Neural progenitor cell (in vitro differentiated cells): ENCODE results near the gene UCHL5. TPM values are rescaled to one million over a fixed set of nuclear protein-coding genes. Genes with fewer than 3 reads are reported as not detected.

Source experiments
- DNase-seq: peaks from one replicate; pipeline ENCODE4 v3.0.0-alpha.2; 2016; ENCODE audit warnings: low spot score
- H2AFZ ChIP-seq: fragments of 200-600 bp; sonication (generic); replicated peaks from 2 replicates; pipeline ENCODE4 v1.6.1; 2016; ENCODE audit warnings: antibody characterized with exemption
- H3F3A ChIP-seq: fragments of 200-600 bp; sonication (generic); 2 replicates; pipeline ENCODE4 v1.6.1; 2016; ENCODE audit warnings: antibody characterized with exemption, low read depth
- H3K27ac ChIP-seq: fragments of 200-600 bp; sonication (generic); 2 replicates; pipeline ENCODE4 v1.5.1; 2016; ENCODE audit warnings: mild to moderate bottlenecking
- H3K27me3 ChIP-seq: fragments of 200-600 bp; sonication (generic); 2 replicates; pipeline ENCODE4 v1.6.1; 2016; ENCODE audit warnings: mild to moderate bottlenecking, moderate library complexity
- H3K36me3 ChIP-seq: fragments of 200-600 bp; sonication (generic); 2 replicates; pipeline ENCODE4 v1.5.1; 2016
- H3K4me1 ChIP-seq: fragments of 200-600 bp; sonication (generic); 2 replicates; pipeline ENCODE4 v1.6.1; 2016; ENCODE audit warnings: mixed run types
- H3K4me2 ChIP-seq: fragments of 200-600 bp; sonication (generic); 2 replicates; pipeline ENCODE4 v1.6.1; 2016
- H3K4me3 ChIP-seq: fragments of 200-600 bp; sonication (generic); 2 replicates; pipeline ENCODE4 v1.5.1; 2016
- H3K79me2 ChIP-seq: fragments of 200-600 bp; sonication (generic); 2 replicates; pipeline ENCODE4 v1.6.1; 2016; ENCODE audit warnings: low read depth
- H3K9ac ChIP-seq: fragments of 200-600 bp; sonication (generic); 2 replicates; pipeline ENCODE4 v1.6.1; 2016
- H3K9me3 ChIP-seq: fragments of 200-600 bp; sonication (generic); 2 replicates; pipeline ENCODE4 v1.5.1; 2016; ENCODE audit warnings: low read depth
- H4K20me1 ChIP-seq: fragments of 200-600 bp; sonication (generic); 2 replicates; pipeline ENCODE4 v1.6.1; 2016; ENCODE audit warnings: low read depth
- H3K27ac Mint-ChIP-seq: 3 replicates; pipeline ENCODE4 v1.8.0; 2021; ENCODE audit warnings: mixed read lengths
- H3K27me3 Mint-ChIP-seq: 2 replicates; pipeline ENCODE4 v1.8.0; 2022; ENCODE audit warnings: low read depth, mild to moderate bottlenecking, inconsistent platforms, moderate library complexity, mixed read lengths; ENCODE audit not compliant: insufficient read depth
- H3K36me3 Mint-ChIP-seq: 3 replicates; pipeline ENCODE4 v1.8.0; 2021; ENCODE audit warnings: mixed read lengths
- H3K4me1 Mint-ChIP-seq: 3 replicates; pipeline ENCODE4 v1.8.0; 2021; ENCODE audit warnings: mixed read lengths
- H3K4me3 Mint-ChIP-seq: 3 replicates; pipeline ENCODE4 v1.8.0; 2021; ENCODE audit warnings: mild to moderate bottlenecking, moderate library complexity, mixed read lengths
- H3K9me3 Mint-ChIP-seq: 3 replicates; pipeline ENCODE4 v1.8.0; 2020; ENCODE audit warnings: mixed read lengths
- EZH2 ChIP-seq: fragments of 200-600 bp; sonication (generic); IDR thresholded peaks from 2 replicates; pipeline ENCODE4 v1.6.1; 2017; ENCODE audit warnings: antibody characterized with exemption, mild to moderate bottlenecking, moderate library complexity
- EZH2phosphoT487 ChIP-seq: fragments of 200-600 bp; sonication (generic); IDR thresholded peaks from 2 replicates; pipeline ENCODE4 v1.6.1; 2017; ENCODE audit warnings: antibody characterized with exemption
- total RNA-seq: library from RNA; depleted of rRNA; stranded (reverse); fragments of >200 nt; gene quantifications from 2 replicates; pipeline ENCODE4 v1.2.3, GENCODE V29; 2015; ENCODE audit warnings: low replicate concordance
- TF ChIP-seq, protein P1 (sequence below): fragments of 200-600 bp; sonication (generic); IDR thresholded peaks from 2 replicates; pipeline ENCODE4 v1.5.1; 2017; ENCODE audit warnings: antibody characterized with exemption, mild to moderate bottlenecking

The UCHL5 gene
- total RNA-seq, 1 donor from 2014 or later, result 49.4 TPM

DNA sequence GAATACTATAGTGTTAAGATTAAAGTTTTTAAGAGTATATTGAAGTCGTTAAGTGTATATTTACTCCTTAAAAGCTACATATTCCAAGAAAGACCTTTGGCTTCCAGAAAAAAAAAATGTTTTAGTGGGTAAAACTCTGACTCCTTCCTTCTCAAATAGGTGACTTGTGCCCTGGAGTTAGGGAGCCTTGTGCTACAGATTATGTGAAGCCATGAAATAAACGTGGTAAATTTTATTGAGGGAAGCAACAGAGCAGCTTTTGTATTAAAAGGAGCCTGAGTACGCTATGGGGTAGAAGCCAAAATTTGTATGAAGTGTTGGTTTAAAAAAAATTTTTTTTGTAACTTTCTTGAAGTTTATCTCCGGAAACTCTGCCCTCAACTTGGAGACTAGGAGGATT, 1.2 kb upstream of the UCHL5 start:
- peak overlapping the region; percentile 78 for H3K4me3 ChIP-seq
- H3K4me3 Mint-ChIP-seq, result peak overlapping the region; percentile 99
- H3K27ac Mint-ChIP-seq, result peak overlapping the region; percentile 31
- H3K27ac ChIP-seq, result peak overlapping the region; percentile 96
- no peaks in the 10 kb centered on the region for H3K27me3 ChIP-seq
- peak overlapping the region; percentile 38 for H2AFZ ChIP-seq
- peaks cover 49% of the 10 kb centered on the region for H4K20me1 ChIP-seq
- peaks cover 6% of the 10 kb centered on the region for H3K27me3 Mint-ChIP-seq
- H3K4me1 Mint-ChIP-seq, result peaks cover 23% of the 10 kb centered on the region
- peaks cover 13% of the 10 kb centered on the region for H3F3A ChIP-seq
- H3K4me1 ChIP-seq, result peaks cover 10% of the 10 kb centered on the region
- peaks cover 8% of the 10 kb centered on the region for H3K9me3 Mint-ChIP-seq
- H3K9ac ChIP-seq, result peak overlapping the region; percentile 86
- TF ChIP-seq, protein P1, sequence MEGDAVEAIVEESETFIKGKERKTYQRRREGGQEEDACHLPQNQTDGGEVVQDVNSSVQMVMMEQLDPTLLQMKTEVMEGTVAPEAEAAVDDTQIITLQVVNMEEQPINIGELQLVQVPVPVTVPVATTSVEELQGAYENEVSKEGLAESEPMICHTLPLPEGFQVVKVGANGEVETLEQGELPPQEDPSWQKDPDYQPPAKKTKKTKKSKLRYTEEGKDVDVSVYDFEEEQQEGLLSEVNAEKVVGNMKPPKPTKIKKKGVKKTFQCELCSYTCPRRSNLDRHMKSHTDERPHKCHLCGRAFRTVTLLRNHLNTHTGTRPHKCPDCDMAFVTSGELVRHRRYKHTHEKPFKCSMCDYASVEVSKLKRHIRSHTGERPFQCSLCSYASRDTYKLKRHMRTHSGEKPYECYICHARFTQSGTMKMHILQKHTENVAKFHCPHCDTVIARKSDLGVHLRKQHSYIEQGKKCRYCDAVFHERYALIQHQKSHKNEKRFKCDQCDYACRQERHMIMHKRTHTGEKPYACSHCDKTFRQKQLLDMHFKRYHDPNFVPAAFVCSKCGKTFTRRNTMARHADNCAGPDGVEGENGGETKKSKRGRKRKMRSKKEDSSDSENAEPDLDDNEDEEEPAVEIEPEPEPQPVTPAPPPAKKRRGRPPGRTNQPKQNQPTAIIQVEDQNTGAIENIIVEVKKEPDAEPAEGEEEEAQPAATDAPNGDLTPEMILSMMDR, result no peak
- TF ChIP-seq EZH2phosphoT487 (no peak), EZH2 (no peak)
- peaks cover 92% of the 10 kb centered on the region for H3K79me2 ChIP-seq
- H3K4me2 ChIP-seq, result peak overlapping the region; percentile 98
- peaks cover 17% of the 10 kb centered on the region for H3K36me3 Mint-ChIP-seq
- no peaks in the 10 kb centered on the region for H3K36me3 ChIP-seq
- DNase-seq, result no peak
- H3K9me3 ChIP-seq, result no peaks in the 10 kb centered on the region

- H3K4me3 Mint-ChIP-seq, result peak overlapping the region; percentile 99
These were observed 899 bp upstream of the UCHL5 start for GRCh38 chr1:193060115-193060403.

DNA sequence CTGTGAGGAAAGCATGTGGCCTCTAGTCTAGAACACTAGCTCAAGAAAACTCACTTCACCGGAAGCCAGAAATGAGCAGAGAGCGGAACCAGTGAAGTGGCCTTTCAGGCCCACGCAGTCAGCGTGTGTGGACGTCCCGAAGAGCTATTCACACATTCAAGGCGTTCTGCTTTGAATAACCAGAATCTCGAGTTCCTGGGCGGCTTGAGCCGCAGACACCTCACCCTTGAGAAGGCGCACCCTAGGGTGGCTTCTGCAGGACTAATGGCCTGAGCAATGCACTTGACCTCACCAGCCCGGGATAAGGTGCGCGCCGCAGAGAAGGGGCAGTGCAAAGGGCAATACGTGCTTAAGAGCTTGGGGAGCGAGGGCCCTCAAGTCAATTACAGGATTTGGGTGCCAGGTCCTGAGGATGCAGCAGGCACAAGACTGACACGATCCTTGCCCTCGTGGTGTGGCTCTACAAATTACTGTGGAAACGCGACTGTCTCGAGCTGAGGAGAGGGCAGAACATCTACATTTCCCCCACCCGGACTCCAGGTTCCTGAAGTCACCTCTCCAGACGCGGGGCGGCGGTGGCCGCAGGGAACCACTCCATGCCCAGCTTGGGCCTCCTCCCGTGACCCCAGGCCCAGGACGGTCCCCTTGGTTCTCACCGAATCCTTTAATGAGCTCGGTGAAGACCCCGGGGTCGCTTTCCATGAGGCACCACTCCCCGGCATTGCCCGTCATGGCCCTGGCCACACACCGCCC, 455 bp downstream of the UCHL5 start:
- no peak for DNase-seq
- Mint-ChIP-seq H3K4me1 (peaks cover 23% of the 10 kb centered on the region), H3K27ac (peak overlapping the region; percentile 99), H3K9me3 (peaks cover 8% of the 10 kb centered on the region), H3K36me3 (peaks cover 15% of the 10 kb centered on the region), H3K4me3 (peak overlapping the region; percentile 99), H3K27me3 (peaks cover 6% of the 10 kb centered on the region)
- Histone ChIP-seq H3K4me1 (peaks cover 10% of the 10 kb centered on the region), H3K27ac (peak overlapping the region; percentile 96), H3K9me3 (no peaks in the 10 kb centered on the region), H2AFZ (peak overlapping the region; percentile 64), H3K4me2 (peak overlapping the region; percentile 98), H3K9ac (peak overlapping the region; percentile 79), H3K27me3 (no peaks in the 10 kb centered on the region), H3K4me3 (peak overlapping the region; percentile 78), H3K79me2 (peaks cover 92% of the 10 kb centered on the region), H3F3A (peaks cover 13% of the 10 kb centered on the region), H3K36me3 (no peaks in the 10 kb centered on the region), H4K20me1 (peaks cover 39% of the 10 kb centered on the region)
- TF ChIP-seq EZH2 (no peak), EZH2phosphoT487 (no peak)
- TF ChIP-seq, protein P1, result no peak

More at GRCh38 chr1:193060115-193060403, 899 bp upstream of the UCHL5 start:
- peak overlapping the region; percentile 96 for H3K27ac ChIP-seq
- peak overlapping the region; percentile 98 for H3K4me2 ChIP-seq
- H3K9ac ChIP-seq, result peak overlapping the region; percentile 86
- peaks cover 10% of the 10 kb centered on the region for H3K4me1 ChIP-seq
- no peaks in the 10 kb centered on the region for H3K9me3 ChIP-seq
- DNase-seq, result no peak
- H4K20me1 ChIP-seq, result peaks cover 45% of the 10 kb centered on the region
- peak overlapping the region; percentile 78 for H3K4me3 ChIP-seq
- H2AFZ ChIP-seq, result peak overlapping the region; percentile 38
- peaks cover 17% of the 10 kb centered on the region for H3K36me3 Mint-ChIP-seq
- peaks cover 92% of the 10 kb centered on the region for H3K79me2 ChIP-seq
- H3K4me1 Mint-ChIP-seq, result peaks cover 23% of the 10 kb centered on the region
- H3K9me3 Mint-ChIP-seq, result peaks cover 8% of the 10 kb centered on the region
- H3K36me3 ChIP-seq, result no peaks in the 10 kb centered on the region
- H3K27me3 Mint-ChIP-seq, result peaks cover 6% of the 10 kb centered on the region
- TF ChIP-seq EZH2phosphoT487 (no peak), EZH2 (no peak)
- TF ChIP-seq, protein P1, result no peak
- no peaks in the 10 kb centered on the region for H3K27me3 ChIP-seq
- peaks cover 13% of the 10 kb centered on the region for H3F3A ChIP-seq
- H3K27ac Mint-ChIP-seq, result peak overlapping the region; percentile 99
